Activated T-cell treated with anti-CD3 and anti-CD28 coated beads for 4 hours (primary cell): ENCODE measurements around the gene PHLDA2.
A peak's percentile ranks its signal among the peaks of the same experiment; 100 is the strongest.

Source experiments
- DNase-seq: peaks from one replicate; pipeline ENCODE4 v3.0.0-alpha.2; 2020

The PHLDA2 gene

GRCh38 chr11:2892215-2892966 lies 36.8 kb downstream of the PHLDA2 start:
- peak; percentile 52 for DNase-seq

GRCh38 chr11:2891326-2892214 lies 37.6 kb downstream of the PHLDA2 start:
- no peak for DNase-seq

GRCh38 chr11:2890466-2891294 lies 38.5 kb downstream of the PHLDA2 start:
- no peak for DNase-seq

- no peak for DNase-seq
Observed at GRCh38 chr11:2889362-2890273, 39.6 kb downstream of the PHLDA2 start.

- DNase-seq = peak; percentile 78
Observed at GRCh38 chr11:2888266-2888968, 40.8 kb downstream of the PHLDA2 start.

- DNase-seq = no peak
Observed at GRCh38 chr11:2887515-2888195, 41.6 kb downstream of the PHLDA2 start.

GRCh38 chr11:2886936-2887335 lies 42.3 kb downstream of the PHLDA2 start:
- DNase-seq = no peak

- DNase-seq = no peak
Observed at GRCh38 chr11:2886191-2886894, 42.9 kb downstream of the PHLDA2 start.

- DNase-seq = peak; percentile 68
Observed at GRCh38 chr11:2885678-2886081, 43.5 kb downstream of the PHLDA2 start, which contains the start of gene CDKN1C. CDKN1C (minus strand) TSS chr11:2885775; CDS start chr11:2885456, 319 bp downstream.

- DNase-seq = no peak
Observed at GRCh38 chr11:2885017-2885677, 44.1 kb downstream of the PHLDA2 start.

GRCh38 chr11:2883979-2884815 lies 45.0 kb downstream of the PHLDA2 start:
- no peak for DNase-seq

GRCh38 chr11:2883640-2883978 lies 45.6 kb downstream of the PHLDA2 start:
- no peak for DNase-seq

GRCh38 chr11:2882396-2883110 lies 46.7 kb downstream of the PHLDA2 start:
- DNase-seq = no peak

GRCh38 chr11:2881981-2882375 lies 47.2 kb downstream of the PHLDA2 start:
- DNase-seq = no peak

- DNase-seq = no peak
Observed at GRCh38 chr11:2881076-2881980, 47.9 kb downstream of the PHLDA2 start.

- DNase-seq = no peak
Observed at GRCh38 chr11:2880646-2881045, 48.6 kb downstream of the PHLDA2 start.

- DNase-seq = no peak
Observed at GRCh38 chr11:2878782-2879181, 50.4 kb downstream of the PHLDA2 start.
